SK-N-SH treated with all-trans-retinoic acid at 6 μM for 48 hours (cell line): ENCODE measurements around the gene MOCOS.

ENCODE experiments used
- ATAC-seq: fragments of 200-7000 bp; cut with Tn5 transposase; 3 replicates; pipeline ENCODE4 v1.9.1; 2020; ENCODE audit warnings: mild to moderate bottlenecking, moderate library complexity
- ARNTL ChIP-seq: fragments of 450-650 bp; formaldehyde crosslinking; IDR thresholded peaks from 2 replicates; pipeline ENCODE4 v1.5.0; 2020; ENCODE audit warnings: low read depth, mild to moderate bottlenecking, moderate library complexity, borderline replicate concordance
- BACH2 ChIP-seq: fragments of 250-450 bp; sonication (Bioruptor Pico); IDR thresholded peaks from 2 replicates; pipeline ENCODE4 v1.9.0; 2021; ENCODE audit warnings: mild to moderate bottlenecking, borderline replicate concordance
- CSDC2 ChIP-seq: fragments of 250-450 bp; sonication (Bioruptor Pico); IDR thresholded peaks from 2 replicates; pipeline ENCODE4 v1.5.0; 2020; ENCODE audit warnings: mild to moderate bottlenecking, moderate library complexity
- CSRNP3 ChIP-seq: fragments of 250-450 bp; sonication (Bioruptor Pico); IDR thresholded peaks from 2 replicates; pipeline ENCODE4 v1.5.1; 2021; ENCODE audit warnings: mild to moderate bottlenecking, moderate library complexity
- ESRRG ChIP-seq: fragments of 250-450 bp; sonication (Bioruptor Pico); IDR thresholded peaks from 2 replicates; pipeline ENCODE4 v1.6.1; 2021; ENCODE audit warnings: mild to moderate bottlenecking
- GLIS3 ChIP-seq: fragments of 250-450 bp; sonication (Bioruptor Pico); IDR thresholded peaks from 2 replicates; pipeline ENCODE4 v1.5.0; 2020; ENCODE audit warnings: mild to moderate bottlenecking, moderate library complexity
- ISL1 ChIP-seq: fragments of 250-450 bp; sonication (Bioruptor Pico); IDR thresholded peaks from 2 replicates; pipeline ENCODE4 v2.1.2; 2022; ENCODE audit warnings: mild to moderate bottlenecking, moderate library complexity
- OSR1 ChIP-seq: fragments of 250-450 bp; sonication (Bioruptor Pico); IDR thresholded peaks from 2 replicates; pipeline ENCODE4 v1.8.0; 2022; ENCODE audit warnings: moderate library complexity, mild to moderate bottlenecking, inconsistent platforms
- PPARA ChIP-seq: fragments of 250-450 bp; sonication (Bioruptor Pico); IDR thresholded peaks from 2 replicates; pipeline ENCODE4 v1.5.0; 2020; ENCODE audit warnings: mild to moderate bottlenecking, borderline replicate concordance
- RARB ChIP-seq: fragments of 250-450 bp; sonication (Bioruptor Pico); IDR thresholded peaks from 2 replicates; pipeline ENCODE4 v1.8.0; 2021; ENCODE audit warnings: mild to moderate bottlenecking, moderate library complexity
- SNAI2 ChIP-seq: fragments of 250-450 bp; sonication (Bioruptor Pico); IDR thresholded peaks from 2 replicates; pipeline ENCODE4 v1.5.0; 2020; ENCODE audit warnings: mild to moderate bottlenecking, moderate library complexity
- TCF4 ChIP-seq: fragments of 250-450 bp; sonication (Bioruptor Pico); IDR thresholded peaks from 2 replicates; pipeline ENCODE4 v1.8.0; 2021; ENCODE audit warnings: mild to moderate bottlenecking, moderate library complexity, borderline replicate concordance
- TOX ChIP-seq: fragments of 250-450 bp; sonication (Bioruptor Pico); IDR thresholded peaks from 2 replicates; pipeline ENCODE4 v1.8.0; 2021; ENCODE audit warnings: mild to moderate bottlenecking, moderate library complexity, borderline replicate concordance
- TSHZ2 ChIP-seq: fragments of 250-450 bp; sonication (Bioruptor Pico); IDR thresholded peaks from 2 replicates; pipeline ENCODE4 v1.5.0; 2020; ENCODE audit warnings: mild to moderate bottlenecking, moderate library complexity
- ZC3H10 ChIP-seq: fragments of 250-450 bp; sonication (Bioruptor Pico); IDR thresholded peaks from 2 replicates; pipeline ENCODE4 v1.5.1; 2021; ENCODE audit warnings: mild to moderate bottlenecking, moderate library complexity
- ZFP3 ChIP-seq: fragments of 250-450 bp; sonication (Bioruptor Pico); IDR thresholded peaks from 2 replicates; pipeline ENCODE4 v1.5.0; 2020; ENCODE audit warnings: mild to moderate bottlenecking, moderate library complexity
- ZFP30 ChIP-seq: fragments of 450-650 bp; formaldehyde crosslinking; IDR thresholded peaks from 2 replicates; pipeline ENCODE4 v1.5.0; 2022; ENCODE audit warnings: mild to moderate bottlenecking, moderate library complexity
- ZNF565 ChIP-seq: fragments of 450-650 bp; formaldehyde crosslinking; conservative IDR thresholded peaks from 2 replicates; pipeline ENCODE4 v1.5.0; 2020; ENCODE audit warnings: low read depth, mild to moderate bottlenecking, moderate library complexity
- ZNF70 ChIP-seq: fragments of 450-650 bp; formaldehyde crosslinking; IDR thresholded peaks from 2 replicates; pipeline ENCODE4 v1.5.0; 2020; ENCODE audit warnings: mild to moderate bottlenecking, moderate library complexity
- ZNF8 ChIP-seq: fragments of 450-650 bp; formaldehyde crosslinking; IDR thresholded peaks from 2 replicates; pipeline ENCODE4 v1.5.0; 2020; ENCODE audit warnings: mild to moderate bottlenecking, moderate library complexity
- TF ChIP-seq, protein P1 (sequence below): fragments of 250-450 bp; sonication (Bioruptor Pico); IDR thresholded peaks from 2 replicates; pipeline ENCODE4 v1.8.0; 2020; ENCODE audit warnings: mild to moderate bottlenecking, moderate library complexity, borderline replicate concordance
- TF ChIP-seq, protein P2 (sequence below): fragments of 250-450 bp; sonication (Bioruptor Pico); IDR thresholded peaks from 2 replicates; pipeline ENCODE4 v1.5.1; 2020; ENCODE audit warnings: low read depth, mild to moderate bottlenecking, moderate library complexity

MOCOS gene

DNA sequence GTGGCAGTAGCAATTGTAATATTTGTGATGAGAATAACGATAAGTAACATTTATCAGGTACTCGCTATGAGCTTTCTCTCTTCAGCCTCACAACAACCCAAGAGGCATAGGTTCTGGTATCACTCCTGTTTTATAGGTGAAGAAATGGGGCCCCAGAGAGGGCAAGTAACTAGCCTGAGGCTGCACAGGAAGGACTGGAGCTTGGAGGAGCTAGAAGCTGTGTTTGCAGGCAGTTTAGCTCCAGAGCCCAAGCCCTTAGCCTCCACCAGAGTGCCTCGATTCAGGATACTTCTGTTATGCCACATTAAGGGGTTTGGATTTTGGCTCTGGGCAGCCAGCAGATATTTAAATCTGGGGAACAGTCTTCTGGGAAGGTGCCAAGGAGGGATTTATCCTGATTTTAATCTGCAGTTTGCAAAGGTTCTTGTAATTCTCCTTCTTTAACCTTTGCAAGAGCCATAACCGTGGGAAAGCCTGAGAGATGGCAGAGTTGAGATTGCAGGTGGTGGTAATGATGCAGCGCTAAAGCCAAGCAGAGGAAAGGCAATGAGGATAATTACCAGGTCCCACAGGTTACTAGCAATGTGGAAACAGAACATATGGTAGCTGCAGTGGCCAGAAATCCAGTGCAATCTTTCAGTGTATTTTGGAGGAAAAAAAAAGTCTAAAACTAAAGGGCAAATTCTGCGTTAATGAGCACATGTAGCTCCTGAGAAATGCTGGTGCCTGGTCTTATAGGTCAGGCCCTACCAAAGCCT lies 9.1 kb downstream of the MOCOS start:
- ATAC-seq = no peak; the same call in 2 of the 3 replicates
- TF ChIP-seq ARNTL (CRISPR knock-in tag) = no peak
- no peak for TF ChIP-seq RARB (CRISPR knock-in tag)
- TF ChIP-seq ESRRG = no peak
- no peak for TF ChIP-seq SNAI2 (CRISPR knock-in tag)
- no peak for TF ChIP-seq ZNF8 (CRISPR knock-in tag)
- no peak for TF ChIP-seq ZFP3 (CRISPR knock-in tag)
- TF ChIP-seq OSR1 (CRISPR knock-in tag) = no peak
- no peak for TF ChIP-seq ZC3H10 (CRISPR knock-in tag)
- no peak for TF ChIP-seq ISL1

- TF ChIP-seq PPARA (CRISPR knock-in tag) (no peak), SNAI2 (CRISPR knock-in tag) (no peak), GLIS3 (CRISPR knock-in tag) (no peak), TSHZ2 (CRISPR knock-in tag) (no peak), ZNF8 (CRISPR knock-in tag) (no peak), OSR1 (CRISPR knock-in tag) (no peak), CSRNP3 (no peak), ZC3H10 (CRISPR knock-in tag) (no peak), BACH2 (CRISPR knock-in tag) (no peak), CSDC2 (CRISPR knock-in tag) (no peak), ZNF70 (CRISPR knock-in tag) (no peak), ESRRG (no peak), RARB (CRISPR knock-in tag) (no peak), ZFP30 (no peak)
- TF ChIP-seq, protein P1, sequence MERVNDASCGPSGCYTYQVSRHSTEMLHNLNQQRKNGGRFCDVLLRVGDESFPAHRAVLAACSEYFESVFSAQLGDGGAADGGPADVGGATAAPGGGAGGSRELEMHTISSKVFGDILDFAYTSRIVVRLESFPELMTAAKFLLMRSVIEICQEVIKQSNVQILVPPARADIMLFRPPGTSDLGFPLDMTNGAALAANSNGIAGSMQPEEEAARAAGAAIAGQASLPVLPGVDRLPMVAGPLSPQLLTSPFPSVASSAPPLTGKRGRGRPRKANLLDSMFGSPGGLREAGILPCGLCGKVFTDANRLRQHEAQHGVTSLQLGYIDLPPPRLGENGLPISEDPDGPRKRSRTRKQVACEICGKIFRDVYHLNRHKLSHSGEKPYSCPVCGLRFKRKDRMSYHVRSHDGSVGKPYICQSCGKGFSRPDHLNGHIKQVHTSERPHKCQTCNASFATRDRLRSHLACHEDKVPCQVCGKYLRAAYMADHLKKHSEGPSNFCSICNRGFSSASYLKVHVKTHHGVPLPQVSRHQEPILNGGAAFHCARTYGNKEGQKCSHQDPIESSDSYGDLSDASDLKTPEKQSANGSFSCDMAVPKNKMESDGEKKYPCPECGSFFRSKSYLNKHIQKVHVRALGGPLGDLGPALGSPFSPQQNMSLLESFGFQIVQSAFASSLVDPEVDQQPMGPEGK = no peak
- TF ChIP-seq, protein P2, sequence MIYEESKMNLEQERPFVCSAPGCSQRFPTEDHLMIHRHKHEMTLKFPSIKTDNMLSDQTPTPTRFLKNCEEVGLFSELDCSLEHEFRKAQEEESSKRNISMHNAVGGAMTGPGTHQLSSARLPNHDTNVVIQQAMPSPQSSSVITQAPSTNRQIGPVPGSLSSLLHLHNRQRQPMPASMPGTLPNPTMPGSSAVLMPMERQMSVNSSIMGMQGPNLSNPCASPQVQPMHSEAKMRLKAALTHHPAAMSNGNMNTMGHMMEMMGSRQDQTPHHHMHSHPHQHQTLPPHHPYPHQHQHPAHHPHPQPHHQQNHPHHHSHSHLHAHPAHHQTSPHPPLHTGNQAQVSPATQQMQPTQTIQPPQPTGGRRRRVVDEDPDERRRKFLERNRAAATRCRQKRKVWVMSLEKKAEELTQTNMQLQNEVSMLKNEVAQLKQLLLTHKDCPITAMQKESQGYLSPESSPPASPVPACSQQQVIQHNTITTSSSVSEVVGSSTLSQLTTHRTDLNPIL (CRISPR knock-in tag) = no peak
- no peak for ATAC-seq
Observed at GRCh38 chr18:36197511-36198166, 10.3 kb downstream of the MOCOS start.

DNA sequence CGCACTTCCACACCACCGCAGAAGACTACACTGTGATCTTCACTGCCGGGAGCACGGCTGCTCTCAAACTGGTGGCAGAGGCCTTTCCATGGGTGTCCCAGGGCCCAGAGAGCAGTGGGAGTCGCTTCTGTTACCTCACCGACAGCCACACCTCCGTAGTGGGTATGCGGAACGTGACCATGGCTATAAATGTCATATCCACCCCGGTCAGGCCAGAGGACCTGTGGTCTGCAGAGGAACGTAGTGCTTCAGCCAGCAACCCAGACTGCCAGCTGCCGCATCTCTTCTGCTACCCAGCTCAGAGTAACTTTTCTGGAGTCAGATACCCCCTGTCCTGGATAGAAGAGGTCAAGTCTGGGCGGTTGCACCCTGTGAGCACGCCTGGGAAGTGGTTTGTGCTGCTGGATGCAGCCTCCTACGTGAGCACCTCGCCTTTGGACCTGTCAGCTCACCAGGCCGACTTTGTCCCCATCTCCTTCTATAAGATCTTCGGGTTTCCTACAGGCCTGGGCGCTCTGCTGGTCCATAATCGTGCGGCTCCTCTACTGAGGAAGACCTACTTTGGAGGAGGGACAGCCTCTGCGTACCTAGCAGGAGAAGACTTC lies 12.5 kb downstream of the MOCOS start:
- ATAC-seq = no peak

More for the DNA sequence above, 12.5 kb downstream of the MOCOS start:
- TF ChIP-seq CSDC2 (CRISPR knock-in tag) (no peak), PPARA (CRISPR knock-in tag) (no peak), SNAI2 (CRISPR knock-in tag) (no peak), ZNF70 (CRISPR knock-in tag) (no peak), ZNF565 (no peak), ISL1 (no peak), GLIS3 (CRISPR knock-in tag) (no peak), TCF4 (CRISPR knock-in tag) (no peak), ARNTL (CRISPR knock-in tag) (no peak), BACH2 (CRISPR knock-in tag) (no peak), ZFP3 (CRISPR knock-in tag) (no peak), ZFP30 (no peak), CSRNP3 (no peak), ZNF8 (CRISPR knock-in tag) (no peak), TOX (CRISPR knock-in tag) (no peak), ZC3H10 (CRISPR knock-in tag) (no peak)
- TF ChIP-seq, protein P2 (CRISPR knock-in tag) = no peak
- TF ChIP-seq, protein P1 = no peak
